ENCODE data around the gene DNAJA3.

GRCh38 chr16:4378999-4379690 lies 46.5 kb upstream of the DNAJA3 start:
- no peak for TF ChIP-seq CTCF (IDR thresholded peaks at IDR 0.05)
- no peak for TF ChIP-seq POLR2A (IDR thresholded peaks at IDR 0.05)
